GM19239 (cell line): Measurements from ENCODE around the gene ERVFRD-1.

Experiments used
- DNase-seq: peaks from one replicate; pipeline ENCODE4 v3.0.0; 2011; ENCODE audit warnings: low spot score; ENCODE audit not compliant: insufficient read length
- FAIRE-seq: peaks from 2 replicates; lab custom pipeline; 2011; peaks lifted over from hg19 to GRCh38; lab: Jason Lieb, UNC

ERVFRD-1 gene

GRCh38 chr6:11062083-11062482, 49.4 kb downstream of the ERVFRD-1 start:
- no peak for DNase-seq
- FAIRE-seq, result no peak

DNA sequence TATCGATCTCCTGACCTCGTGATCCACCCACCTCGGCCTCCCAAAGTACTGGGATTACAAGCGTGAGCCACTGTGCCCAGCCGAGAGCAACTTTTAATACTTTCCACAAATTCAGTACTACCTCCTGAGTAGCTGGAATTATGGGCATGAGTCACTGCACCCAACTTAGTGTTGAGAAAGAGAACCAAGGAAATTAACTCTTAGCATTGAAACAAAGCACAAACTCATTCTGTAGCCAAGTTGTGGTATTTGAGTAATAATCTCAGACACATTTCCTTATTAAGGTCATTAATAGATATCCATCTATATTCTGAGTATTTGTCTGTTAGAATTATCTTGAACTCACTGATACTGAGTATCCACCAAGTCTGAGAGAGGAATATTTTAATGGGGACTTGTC, 53.1 kb downstream of the ERVFRD-1 start:
- no peak for DNase-seq
- no peak for FAIRE-seq

- DNase-seq, result no peak
- no peak for FAIRE-seq
These were observed 54.7 kb downstream of the ERVFRD-1 start for GRCh38 chr6:11056871-11057270.

GRCh38 chr6:11055127-11055627, 56.3 kb downstream of the ERVFRD-1 start:
- FAIRE-seq (no peak), DNase-seq (no peak)

- DNase-seq (no peak), FAIRE-seq (no peak)
These were observed 56.8 kb downstream of the ERVFRD-1 start for GRCh38 chr6:11054722-11055121.

DNA sequence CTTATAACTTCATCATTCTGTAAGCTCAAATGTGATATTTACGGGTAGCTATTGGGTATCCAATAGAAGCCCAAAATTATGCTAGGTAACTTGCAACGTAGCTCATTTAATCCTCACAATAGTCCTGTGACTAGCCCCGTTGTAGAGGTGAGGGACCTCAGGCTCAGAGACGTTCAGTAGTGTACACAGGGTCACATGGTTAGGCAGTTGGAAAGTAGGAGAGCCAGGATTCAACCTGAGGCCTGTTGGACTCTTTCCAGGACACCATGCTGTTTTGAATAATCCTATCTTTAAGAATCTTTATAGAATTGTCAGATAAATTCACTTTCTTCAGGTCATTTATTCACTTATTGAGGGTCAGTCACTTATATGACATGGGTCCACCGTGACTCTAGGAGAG, 58.2 kb downstream of the ERVFRD-1 start:
- DNase-seq (no peak), FAIRE-seq (no peak)
